DND-41 (cell line): ENCODE results near the gene CHPF.

ENCODE experiments used
- ATAC-seq: fragments of 200-7000 bp; cut with Tn5 transposase; 3 replicates; pipeline ENCODE4 v1.9.1; 2021; ENCODE audit warnings: low read depth; ENCODE audit not compliant: insufficient read depth
- DNase-seq: peaks from one replicate; pipeline ENCODE4 v3.0.0-alpha.2; 2020
- H2AFZ ChIP-seq: 2 replicates; pipeline ENCODE4 v1.6.0; 2012; ENCODE audit warnings: low read depth, low read length
- H3K27ac ChIP-seq: 2 replicates; pipeline ENCODE4 v1.5.1; 2012; ENCODE audit warnings: low read length, inconsistent platforms
- H3K27me3 ChIP-seq: fragments of 200-600 bp; sonication (generic); 2 replicates; pipeline ENCODE4 v1.6.0; 2012; ENCODE audit warnings: low read length, mild to moderate bottlenecking, inconsistent platforms; ENCODE audit not compliant: insufficient read depth, poor library complexity
- H3K36me3 ChIP-seq: 2 replicates; pipeline ENCODE4 v1.5.1; 2012; ENCODE audit warnings: low read length, inconsistent platforms; ENCODE audit not compliant: insufficient read depth
- H3K4me1 ChIP-seq: 2 replicates; pipeline ENCODE4 v1.5.1; 2012; ENCODE audit warnings: mild to moderate bottlenecking, low read length; ENCODE audit not compliant: insufficient read depth
- H3K4me2 ChIP-seq: 2 replicates; pipeline ENCODE4 v1.6.0; 2012; ENCODE audit warnings: mild to moderate bottlenecking, moderate library complexity, low read length, inconsistent platforms; ENCODE audit not compliant: insufficient read depth
- H3K4me3 ChIP-seq, 2 experiments: fragments of 200-600 bp in 1 of 2; shearing (Covaris generic) in 1 of 2; 2 replicates each; pipeline ENCODE4 v1.5.1; 2012 to 2016; ENCODE audit warnings: inconsistent platforms in 2 of 2, low read length in 2 of 2, mild to moderate bottlenecking in 2 of 2, low read depth in 1 of 2, moderate library complexity in 1 of 2
- H3K79me2 ChIP-seq: 2 replicates; pipeline ENCODE4 v1.6.0; 2012; ENCODE audit warnings: low read length, inconsistent platforms; ENCODE audit not compliant: insufficient read depth
- H3K9ac ChIP-seq: 2 replicates; pipeline ENCODE4 v1.6.0; 2012; ENCODE audit warnings: low read depth, mild to moderate bottlenecking, inconsistent platforms, low read length, moderate library complexity
- H3K9me3 ChIP-seq: 2 replicates; pipeline ENCODE4 v1.5.1; 2012; ENCODE audit warnings: low read length, moderate library complexity, mild to moderate bottlenecking, inconsistent platforms; ENCODE audit not compliant: insufficient read depth, severe bottlenecking
- H4K20me1 ChIP-seq: 2 replicates; pipeline ENCODE4 v1.6.0; 2012; ENCODE audit warnings: low read length; ENCODE audit not compliant: insufficient read depth
- CTCF ChIP-seq: IDR thresholded peaks from 2 replicates; pipeline ENCODE4 v1.5.1; 2012; ENCODE audit warnings: borderline replicate concordance, low read length, moderate library complexity, mild to moderate bottlenecking; ENCODE audit not compliant: poor library complexity, severe bottlenecking; ENCODE audit errors: extremely low read depth
- EZH2 ChIP-seq: IDR thresholded peaks from 3 replicates; pipeline ENCODE4 v1.6.1; 2012; ENCODE audit warnings: borderline replicate concordance, low read depth, mild to moderate bottlenecking, moderate library complexity, low read length, inconsistent platforms; ENCODE audit not compliant: severe bottlenecking

CHPF gene

GRCh38 chr2:219527472-219527871 is 16.1 kb downstream of the CHPF start:
- no peak for TF ChIP-seq CTCF
- TF ChIP-seq EZH2: no peak
- Histone ChIP-seq H3K4me3 (no peak overlapping the region), H3K27me3 (peaks cover 42% of the 10 kb centered on the region), H3K9me3 (no peaks in the 10 kb centered on the region), H3K4me1 (no peaks in the 10 kb centered on the region), H3K9ac (no peak overlapping the region), H3K27ac (no peak overlapping the region), H3K36me3 (no peaks in the 10 kb centered on the region), H2AFZ (no peak overlapping the region), H3K4me2 (no peak overlapping the region), H4K20me1 (peaks cover 13% of the 10 kb centered on the region), H3K79me2 (no peaks in the 10 kb centered on the region)
- DNase-seq (no peak), ATAC-seq (no peak)

- no peaks in the 10 kb centered on the region for H3K79me2 ChIP-seq
- no peak overlapping the region for H3K4me3 ChIP-seq
- ATAC-seq: no peak
- no peak for DNase-seq
- no peak overlapping the region for H3K9ac ChIP-seq
- peaks cover 39% of the 10 kb centered on the region for H3K27me3 ChIP-seq
- no peaks in the 10 kb centered on the region for H3K4me1 ChIP-seq
- H3K27ac ChIP-seq: no peak overlapping the region
- no peak overlapping the region for H3K4me2 ChIP-seq
- peaks cover 13% of the 10 kb centered on the region for H4K20me1 ChIP-seq
- no peaks in the 10 kb centered on the region for H3K36me3 ChIP-seq
- TF ChIP-seq CTCF: no peak
- H3K9me3 ChIP-seq: no peaks in the 10 kb centered on the region
- no peak overlapping the region for H2AFZ ChIP-seq
Measured at GRCh38 chr2:219527076-219527394, 16.6 kb downstream of the CHPF start.

GRCh38 chr2:219526320-219527075 is 17.1 kb downstream of the CHPF start:
- ATAC-seq (no peak), DNase-seq (no peak)
- H3K4me2 ChIP-seq: no peak overlapping the region
- H3K36me3 ChIP-seq: no peaks in the 10 kb centered on the region
- peaks cover 13% of the 10 kb centered on the region for H4K20me1 ChIP-seq
- H3K9ac ChIP-seq: no peak overlapping the region
- no peaks in the 10 kb centered on the region for H3K9me3 ChIP-seq
- TF ChIP-seq CTCF (no peak), EZH2 (no peak)
- H2AFZ ChIP-seq: no peak overlapping the region
- H3K27me3 ChIP-seq: peaks cover 43% of the 10 kb centered on the region
- H3K4me1 ChIP-seq: peaks cover 2% of the 10 kb centered on the region
- no peak overlapping the region for H3K27ac ChIP-seq
- H3K79me2 ChIP-seq: no peaks in the 10 kb centered on the region
- no peak overlapping the region for H3K4me3 ChIP-seq
